GM12801 (cell line): ENCODE results near the gene IGLL1.

ENCODE experiments used
- TF ChIP-seq, protein P1 (sequence below): IDR thresholded peaks from one replicate; pipeline ENCODE4 v1.5.1; 2011; ENCODE audit warnings: control low read depth; ENCODE audit not compliant: insufficient read length; ENCODE audit errors: extremely low read depth

The IGLL1 gene

DNA sequence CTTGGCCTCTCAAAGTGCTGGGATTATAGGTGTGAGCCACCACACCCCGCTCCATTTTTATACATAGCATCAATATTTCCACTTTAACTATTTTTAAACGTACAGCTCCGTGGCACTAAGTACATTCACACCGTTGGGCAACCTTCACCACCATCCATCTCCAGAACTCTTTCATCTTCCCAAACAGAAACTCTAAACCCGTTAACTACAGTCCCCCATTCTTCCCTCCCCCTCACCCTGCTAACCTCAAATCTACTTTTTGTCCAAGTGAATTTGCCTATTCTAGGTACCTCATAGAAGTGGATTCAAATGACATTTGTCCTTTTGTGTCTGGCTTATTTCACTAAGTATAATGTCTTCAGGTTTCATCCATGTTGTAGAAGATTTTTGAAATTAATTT lies 3.4 kb downstream of the IGLL1 start:
- TF ChIP-seq, protein P1, sequence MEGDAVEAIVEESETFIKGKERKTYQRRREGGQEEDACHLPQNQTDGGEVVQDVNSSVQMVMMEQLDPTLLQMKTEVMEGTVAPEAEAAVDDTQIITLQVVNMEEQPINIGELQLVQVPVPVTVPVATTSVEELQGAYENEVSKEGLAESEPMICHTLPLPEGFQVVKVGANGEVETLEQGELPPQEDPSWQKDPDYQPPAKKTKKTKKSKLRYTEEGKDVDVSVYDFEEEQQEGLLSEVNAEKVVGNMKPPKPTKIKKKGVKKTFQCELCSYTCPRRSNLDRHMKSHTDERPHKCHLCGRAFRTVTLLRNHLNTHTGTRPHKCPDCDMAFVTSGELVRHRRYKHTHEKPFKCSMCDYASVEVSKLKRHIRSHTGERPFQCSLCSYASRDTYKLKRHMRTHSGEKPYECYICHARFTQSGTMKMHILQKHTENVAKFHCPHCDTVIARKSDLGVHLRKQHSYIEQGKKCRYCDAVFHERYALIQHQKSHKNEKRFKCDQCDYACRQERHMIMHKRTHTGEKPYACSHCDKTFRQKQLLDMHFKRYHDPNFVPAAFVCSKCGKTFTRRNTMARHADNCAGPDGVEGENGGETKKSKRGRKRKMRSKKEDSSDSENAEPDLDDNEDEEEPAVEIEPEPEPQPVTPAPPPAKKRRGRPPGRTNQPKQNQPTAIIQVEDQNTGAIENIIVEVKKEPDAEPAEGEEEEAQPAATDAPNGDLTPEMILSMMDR: no peak

DNA sequence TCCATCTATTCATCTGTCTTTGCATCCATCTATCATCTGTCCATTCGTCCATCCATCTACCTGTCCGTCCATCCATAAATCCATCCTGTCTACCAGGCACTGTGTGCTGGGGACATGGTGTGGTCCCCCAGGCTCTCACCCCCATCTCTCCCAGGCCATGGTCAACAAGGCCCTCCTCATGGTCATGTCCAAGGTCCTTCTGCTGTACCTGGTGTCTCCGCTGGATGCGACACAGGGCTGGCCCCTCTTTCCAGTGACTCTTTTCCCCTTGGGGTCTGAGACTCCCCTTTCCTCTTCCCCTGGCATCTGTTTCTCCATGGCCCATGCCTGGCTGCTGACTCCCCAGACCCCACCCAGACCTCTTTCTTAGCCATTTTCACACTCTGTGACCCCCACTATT lies 4.5 kb downstream of the IGLL1 start:
- TF ChIP-seq, protein P1: no peak

DNA sequence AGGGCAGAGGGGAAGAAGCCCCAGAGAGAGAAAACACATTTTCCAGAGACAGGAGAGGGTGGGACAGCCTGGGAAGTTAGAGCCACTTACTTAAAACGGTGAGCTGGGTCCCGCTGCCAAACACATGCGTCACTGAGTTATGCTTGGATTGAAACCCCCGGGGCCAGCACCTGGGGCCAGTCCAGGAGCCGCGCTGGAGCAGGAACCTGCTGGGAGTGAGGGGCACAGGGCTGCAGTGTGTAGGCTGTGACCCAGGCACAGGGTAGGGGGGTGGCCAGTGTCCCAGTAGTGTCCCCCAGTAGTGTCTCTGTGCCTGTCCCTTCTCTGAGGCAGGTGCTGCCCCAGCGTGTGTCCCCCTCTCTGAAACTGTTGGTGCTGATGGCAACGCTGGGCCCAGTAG lies 5.2 kb downstream of the IGLL1 start:
- TF ChIP-seq, protein P1: no peak

DNA sequence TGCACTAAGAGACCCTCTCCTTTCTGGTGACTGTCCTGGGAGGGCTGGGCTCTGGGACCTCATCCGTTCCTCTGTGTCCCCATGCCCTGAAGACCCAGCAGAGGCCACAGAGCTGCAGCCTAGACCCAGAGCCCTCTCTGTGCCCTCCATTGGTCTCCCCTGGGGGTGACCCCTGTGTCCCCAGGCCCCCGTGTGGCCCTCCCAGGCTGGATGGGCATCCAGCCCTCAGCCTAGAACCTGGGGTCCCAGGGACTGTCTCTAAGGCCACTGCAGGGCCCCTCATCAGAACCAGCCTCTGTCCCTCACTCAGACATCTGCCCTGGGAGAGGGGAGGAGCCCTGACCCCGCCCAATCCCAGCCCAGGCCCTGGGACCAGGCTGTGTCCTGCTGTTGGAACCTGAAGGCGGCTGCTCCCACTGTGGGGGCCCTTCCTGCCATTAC lies 5.7 kb downstream of the IGLL1 start:
- TF ChIP-seq, protein P1: no peak

DNA sequence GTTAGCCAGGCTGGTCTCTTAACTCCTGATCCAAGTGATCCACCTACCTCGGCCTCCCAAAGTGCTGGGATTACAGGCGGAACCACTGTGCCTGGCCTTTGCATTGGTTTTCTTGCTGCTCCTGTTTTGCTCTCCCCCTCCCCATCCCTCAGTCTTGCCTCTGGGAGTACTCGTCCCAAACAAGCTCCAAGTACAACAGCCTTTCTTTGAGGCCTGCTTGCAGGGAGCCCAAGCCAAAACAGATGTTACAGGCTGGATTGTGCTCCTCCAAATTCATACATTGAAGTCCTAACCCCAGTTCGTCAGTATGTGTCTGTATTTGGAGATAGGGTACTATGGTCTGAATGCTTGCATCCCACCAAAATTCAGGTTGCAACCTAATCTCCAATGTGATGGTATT lies 8.6 kb downstream of the IGLL1 start:
- TF ChIP-seq, protein P1: no peak

DNA sequence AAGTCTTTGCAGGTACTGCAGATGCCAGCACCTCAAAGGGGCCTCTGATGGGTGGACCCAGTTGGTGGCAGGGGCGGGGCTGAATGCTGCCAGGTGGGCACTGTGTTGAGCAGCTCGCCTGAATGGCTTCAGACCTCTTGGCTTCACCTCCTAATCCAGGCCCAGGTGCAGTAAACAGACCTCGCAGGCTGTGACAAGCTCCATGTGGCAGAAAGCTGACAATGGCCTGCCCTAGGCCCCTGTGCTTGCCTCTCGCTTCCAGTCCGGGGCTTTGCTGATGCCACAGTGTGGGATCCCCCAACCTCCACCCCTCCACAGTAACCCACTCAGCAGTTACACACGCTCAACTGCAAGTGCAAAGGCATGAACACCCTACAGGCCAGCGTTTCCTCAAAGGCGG lies 9.4 kb downstream of the IGLL1 start:
- TF ChIP-seq, protein P1: no peak

DNA sequence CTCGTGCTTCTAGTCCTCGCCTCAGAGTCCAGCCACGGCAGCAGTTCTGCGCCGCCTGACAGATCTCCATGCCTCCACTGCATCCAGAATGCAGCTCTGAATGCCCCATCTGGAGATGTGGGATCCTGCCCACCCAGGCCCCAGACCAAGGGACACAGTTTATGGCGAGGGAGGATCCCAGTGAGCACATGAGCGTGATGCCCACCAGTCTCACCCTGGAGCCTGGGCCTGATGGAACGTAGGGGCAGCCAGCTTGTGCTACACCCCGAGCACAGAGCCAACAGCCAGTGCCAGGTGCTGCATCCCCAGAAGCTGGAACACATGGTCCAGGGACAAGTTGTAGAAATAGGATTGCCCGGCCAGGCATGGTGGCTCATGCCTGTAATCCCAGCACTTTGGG lies 10.4 kb downstream of the IGLL1 start:
- TF ChIP-seq, protein P1: no peak

DNA sequence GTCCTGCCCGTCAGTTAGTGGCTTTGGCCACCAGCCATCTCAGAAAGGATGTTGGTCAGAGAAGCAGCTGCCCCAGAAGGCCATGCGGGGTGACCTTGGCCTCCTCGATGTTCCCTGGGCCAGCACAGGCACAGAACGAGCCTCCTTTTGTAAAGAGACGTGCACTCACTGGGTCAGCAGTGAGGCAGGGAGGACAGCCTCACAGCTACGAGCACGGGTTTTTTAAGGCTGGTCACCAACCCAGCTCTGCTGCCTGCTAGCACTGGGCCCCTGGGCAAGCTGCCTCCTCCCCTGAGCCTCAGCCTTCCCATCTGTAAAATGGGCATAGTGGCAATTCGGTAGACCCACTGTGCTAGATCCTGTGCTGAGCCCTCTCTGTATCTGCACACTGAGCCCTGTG lies 10.8 kb downstream of the IGLL1 start:
- TF ChIP-seq, protein P1: no peak
